Epithelial cell of prostate (primary cell): ENCODE measurements around the gene EXD2.
"Not testable (repeated sequence)": the region's sequence is repeated elsewhere in the genome, so short reads cannot be mapped to it uniquely, and the experiment has no call there.

Experiments
- DNase-seq: peaks from one replicate; pipeline ENCODE4 v3.0.0-alpha.2; 2011; ENCODE audit warnings: low read depth, low spot score
- H3K27ac ChIP-seq: fragments of 450-650 bp; 2 replicates; pipeline ENCODE4 v1.5.1; 2017; ENCODE audit warnings: mild to moderate bottlenecking

Gene EXD2

GRCh38 chr14:69193721-69194120 is 2.4 kb downstream of the EXD2 start:
- no peak for DNase-seq
- H3K27ac ChIP-seq: no peak overlapping the region

GRCh38 chr14:69199786-69200185 is 8.5 kb downstream of the EXD2 start:
- DNase-seq: no peak
- no peak overlapping the region for H3K27ac ChIP-seq

GRCh38 chr14:69204753-69205152 is 13.5 kb downstream of the EXD2 start:
- peak; percentile 66 for DNase-seq
- H3K27ac ChIP-seq: peak overlapping the region; percentile 85

- no peak for DNase-seq
- H3K27ac ChIP-seq: no peak overlapping the region
Measured at GRCh38 chr14:69207435-69208041, 16.2 kb downstream of the EXD2 start.

GRCh38 chr14:69208666-69209065 is 17.4 kb downstream of the EXD2 start:
- H3K27ac ChIP-seq: no peak overlapping the region
- no peak for DNase-seq

GRCh38 chr14:69214393-69214792 is 23.1 kb downstream of the EXD2 start:
- no peak for DNase-seq
- H3K27ac ChIP-seq: no peak overlapping the region

GRCh38 chr14:69217663-69218062 is 26.4 kb downstream of the EXD2 start:
- DNase-seq, H3K27ac ChIP-seq: not testable (repeated sequence)

GRCh38 chr14:69224946-69225345 is 33.6 kb downstream of the EXD2 start:
- no peak overlapping the region for H3K27ac ChIP-seq
- DNase-seq: no peak

- no peak for DNase-seq
- no peak overlapping the region for H3K27ac ChIP-seq
Measured at GRCh38 chr14:69226178-69226577, 34.9 kb downstream of the EXD2 start.

GRCh38 chr14:69226736-69227135 is 35.4 kb downstream of the EXD2 start:
- H3K27ac ChIP-seq: no peak overlapping the region
- DNase-seq: no peak

- no peak overlapping the region for H3K27ac ChIP-seq
- no peak for DNase-seq
Measured at GRCh38 chr14:69231486-69231885, 40.2 kb downstream of the EXD2 start.

- H3K27ac ChIP-seq: no peak overlapping the region
- DNase-seq: no peak
Measured at GRCh38 chr14:69232388-69232787, 41.1 kb downstream of the EXD2 start.

- no peak for DNase-seq
- no peak overlapping the region for H3K27ac ChIP-seq
Measured at GRCh38 chr14:69234106-69234505, 42.8 kb downstream of the EXD2 start.

GRCh38 chr14:69235708-69236107 is 44.4 kb downstream of the EXD2 start:
- DNase-seq: no peak
- H3K27ac ChIP-seq: no peak overlapping the region

- no peak for DNase-seq
Measured at GRCh38 chr14:69237142-69237541, 45.8 kb downstream of the EXD2 start.

GRCh38 chr14:69237584-69237983 is 46.3 kb downstream of the EXD2 start:
- DNase-seq: no peak
- H3K27ac ChIP-seq: no peak overlapping the region

More at GRCh38 chr14:69237142-69237541, 45.8 kb downstream of the EXD2 start:
- no peak overlapping the region for H3K27ac ChIP-seq

GRCh38 chr14:69238883-69239282 is 47.6 kb downstream of the EXD2 start:
- no peak for DNase-seq
- no peak overlapping the region for H3K27ac ChIP-seq

GRCh38 chr14:69240527-69241173 is 49.4 kb downstream of the EXD2 start:
- H3K27ac ChIP-seq: no peak overlapping the region
- no peak for DNase-seq

- no peak for DNase-seq
- no peak overlapping the region for H3K27ac ChIP-seq
Measured at GRCh38 chr14:69241577-69241976, 50.3 kb downstream of the EXD2 start.

GRCh38 chr14:69242311-69243224 is 51.3 kb downstream of the EXD2 start:
- H3K27ac ChIP-seq: no peak overlapping the region

GRCh38 chr14:69244946-69245345 is 53.6 kb downstream of the EXD2 start:
- H3K27ac ChIP-seq: no peak overlapping the region
- DNase-seq: no peak

More at GRCh38 chr14:69242311-69243224, 51.3 kb downstream of the EXD2 start:
- peak; percentile 5 for DNase-seq
